K562 (cell line): Measurements from ENCODE around the gene PRKAR1B. TPM values are rescaled to one million over a fixed set of nuclear protein-coding genes. Genes with fewer than 3 reads are reported as not detected.

Source experiments
- ATAC-seq: fragments of 200-7000 bp; cut with Tn5 transposase; 3 replicates; pipeline ENCODE4 v1.9.1; 2020; ENCODE audit warnings: moderate library complexity
- BruUV-seq: library from RNA; stranded (reverse); fragments of 400-500 nt; replicated peaks from 2 replicates; lab custom pipeline; 2021; lab: Mats Ljungman, UMichigan
- CTCF ChIA-PET: fragments of 300-600 bp; formaldehyde crosslinking; extraction: SDS; loops from one replicate; lab custom pipeline; 2021; ENCODE audit warnings: low intra/inter-chr PET ratio; lab: Yijun Ruan, JAX
- POLR2A ChIA-PET: fragments of 300-600, 350-650 bp; sonication (Branson Sonifier 250); formaldehyde crosslinking; extraction: SDS; loops from one replicate; lab custom pipeline; 2021; ENCODE audit warnings: antibody characterized with exemption, inconsistent platforms; lab: Yijun Ruan, JAX
- DNase-seq, 4 experiments: peaks; one replicate each; pipeline versions ENCODE4 v3.0.0 to v3.0.0-alpha.2; 2011 to 2018; ENCODE audit warnings: low spot score in 3 of 4, mixed read lengths in 3 of 4; ENCODE audit errors: extremely low read depth in 1 of 4
- FAIRE-seq: peaks from 2 replicates; lab custom pipeline; 2011; peaks lifted over from hg19 to GRCh38; lab: Jason Lieb, UNC
- H2AFZ ChIP-seq: 2 replicates; pipeline ENCODE4 v1.6.0; 2011; ENCODE audit warnings: low read depth, low read length, control low read depth, inconsistent platforms
- H3K27ac ChIP-seq: fragments of 200-600 bp; 3 replicates; pipeline ENCODE4 v1.8.0; 2011; ENCODE audit warnings: low read depth, mild to moderate bottlenecking, control low read depth, inconsistent platforms, low read length, moderate library complexity, mixed read lengths; ENCODE audit errors: extremely low read depth
- H3K27me3 ChIP-seq, 2 experiments: fragments of 300-600 bp in 1 of 2; 2 replicates in 1 of 2; 3 replicates in 1 of 2; pipeline versions ENCODE4 v1.6.0 to v1.8.0; 2011; ENCODE audit warnings: inconsistent platforms in 2 of 2, low read length in 2 of 2, mild to moderate bottlenecking in 1 of 2, mixed read lengths in 1 of 2, moderate library complexity in 1 of 2; ENCODE audit not compliant: control insufficient read depth in 2 of 2, insufficient read depth in 2 of 2
- H3K36me3 ChIP-seq: fragments of 300-600 bp; 3 replicates; pipeline ENCODE4 v1.8.0; 2011; ENCODE audit warnings: mild to moderate bottlenecking, low read length, inconsistent platforms; ENCODE audit not compliant: control insufficient read depth, insufficient read depth
- H3K4me1 ChIP-seq, 2 experiments: fragments of 200-600 bp in 1 of 2; replicated peaks in 1 of 2; 2 replicates in 1 of 2; 3 replicates in 1 of 2; pipeline versions ENCODE4 v1.5.1 to v1.8.0; 2011; ENCODE audit warnings: inconsistent platforms in 2 of 2, low read length in 2 of 2, mild to moderate bottlenecking in 1 of 2, mixed read lengths in 1 of 2, moderate library complexity in 1 of 2; ENCODE audit not compliant: control insufficient read depth in 2 of 2, insufficient read depth in 2 of 2
- H3K4me2 ChIP-seq: 2 replicates; pipeline ENCODE4 v1.6.1; 2011; ENCODE audit warnings: low read length, control low read depth, inconsistent platforms, mixed read lengths; ENCODE audit not compliant: insufficient read depth
- H3K4me3 ChIP-seq: fragments of 200-600 bp; sonication (generic), shearing (Covaris generic); 2 replicates; pipeline ENCODE4 v1.5.1; 2016; ENCODE audit warnings: control low read depth, inconsistent platforms
- H3K79me2 ChIP-seq: fragments of 200-600 bp; 3 replicates; pipeline ENCODE4 v1.8.0; 2011; ENCODE audit warnings: low read length, inconsistent platforms; ENCODE audit not compliant: control insufficient read depth, insufficient read depth
- H3K9ac ChIP-seq, 2 experiments: 2 replicates each; pipeline versions ENCODE4 v1.6.0 to v1.6.1; 2011; ENCODE audit warnings: low read depth in 2 of 2, low read length in 2 of 2, control low read depth in 1 of 2, inconsistent platforms in 1 of 2, mild to moderate bottlenecking in 1 of 2, mixed read lengths in 1 of 2; ENCODE audit not compliant: insufficient read depth in 1 of 2
- H3K9me1 ChIP-seq: one replicate; pipeline ENCODE4 v1.6.0; 2011; ENCODE audit warnings: inconsistent platforms, mild to moderate bottlenecking, low read length, moderate library complexity; ENCODE audit not compliant: control insufficient read depth, insufficient read depth
- H3K9me3 ChIP-seq: replicated peaks from 2 replicates; pipeline ENCODE4 v1.5.1; 2011; ENCODE audit warnings: low read depth, low read length, inconsistent platforms; ENCODE audit not compliant: control insufficient read depth, insufficient read depth
- H4K20me1 ChIP-seq: replicated peaks from 2 replicates; pipeline ENCODE4 v1.6.1; 2011; ENCODE audit warnings: low read length, inconsistent platforms, mixed read lengths; ENCODE audit not compliant: control insufficient read depth, insufficient read depth
- FOS ChIP-seq: IDR thresholded peaks from 3 replicates; pipeline ENCODE4 v1.6.1; 2011; ENCODE audit not compliant: insufficient read length; ENCODE audit errors: extremely low read depth
- SAFB2 ChIP-seq: fragments of 200-400 bp; formaldehyde crosslinking; IDR thresholded peaks from 2 replicates; pipeline ENCODE4 v1.6.1; 2018; ENCODE audit warnings: borderline replicate concordance, low read length, low read depth, moderate library complexity; ENCODE audit not compliant: severe bottlenecking
- U2AF2 ChIP-seq: fragments of 200-400 bp; formaldehyde crosslinking; optimal IDR thresholded peaks from 2 replicates; pipeline ENCODE3; 2017; ENCODE audit warnings: low read depth, mild to moderate bottlenecking, low read length
- ZNF717 ChIP-seq: fragments of 250-450 bp; sonication (Bioruptor Pico); IDR thresholded peaks from 2 replicates; pipeline ENCODE4 v1.5.0; 2021
- WGBS: fragments of 100-300 bp; shearing (Covaris generic); methylation state at CpG from one replicate; pipeline ENCODE4 v1.1.6; 2016; ENCODE audit warnings: low coverage, mixed read lengths; ENCODE audit not compliant: insufficient coverage; ENCODE audit errors: missing lambda C conversion rate; 5-methylcytosine and 5-hydroxymethylcytosine counted together
- in situ Hi-C: fragments of 300-500 bp; cut with MboI; formaldehyde crosslinking; loops from 4 replicates; pipeline ENCODE4 v1.15.0; 2018; ENCODE audit warnings: inconsistent platforms, mixed read lengths
- intact Hi-C: fragments of 100-400 bp; cut with micrococcal nuclease; formaldehyde crosslinking; loops from 2 replicates; pipeline ENCODE4 v1.14.2; 2022
- polyA plus RNA-seq, 8 experiments: library from polyadenylated mRNA; depleted of rRNA in 4 of 8; stranded (reverse) in 5 of 8; unstranded in 3 of 8; fragments of >200 nt; fragmentation: Nextera tagmentation in 2 of 8; fragmentation: Illumina TruSeq in 1 of 8; extraction: Ambion mirVana in 2 of 8; extraction: Trizol in 1 of 8; gene quantifications; 2 replicates each; pipeline versions ENCODE4 v1.2.1 to v1.2.3, GENCODE V29; 2011 to 2014; ENCODE audit warnings: inconsistent platforms in 1 of 8, missing spikeins in 1 of 8
- total RNA-seq, 7 experiments: library from RNA; depleted of rRNA in 6 of 7; stranded (reverse); fragments of >200 nt in 6 of 7; fragmentation: Illumina TruSeq in 2 of 7; extraction: Trizol in 2 of 7; gene quantifications; 2 replicates each; pipeline versions ENCODE4 v1.2.1 to v1.2.3, GENCODE V29; 2011 to 2021; ENCODE audit warnings: low replicate concordance in 1 of 7
- TF ChIP-seq, protein P1 (sequence below): fragments of 450-650 bp; IDR thresholded peaks from 2 replicates; pipeline ENCODE4 v1.6.1; 2016; ENCODE audit warnings: borderline replicate concordance
- TF ChIP-seq, protein P2 (sequence below): sonication (generic); formaldehyde crosslinking; IDR thresholded peaks from 2 replicates; pipeline ENCODE4 v1.9.0; 2022; ENCODE audit warnings: mild to moderate bottlenecking, missing genetic modification reagents
- TF ChIP-seq, protein P3 (sequence below): fragments of 450-650 bp; IDR thresholded peaks from 2 replicates; pipeline ENCODE4 v1.6.1; 2017; ENCODE audit warnings: antibody characterized with exemption

PRKAR1B gene
- total and polyA plus RNA-seq, 9 of the 15 experiments (the other 6 are each of a cell fraction or from before 2014, with no cell fraction given): 0.99 to 30.5 (median 12.7) TPM

DNA sequence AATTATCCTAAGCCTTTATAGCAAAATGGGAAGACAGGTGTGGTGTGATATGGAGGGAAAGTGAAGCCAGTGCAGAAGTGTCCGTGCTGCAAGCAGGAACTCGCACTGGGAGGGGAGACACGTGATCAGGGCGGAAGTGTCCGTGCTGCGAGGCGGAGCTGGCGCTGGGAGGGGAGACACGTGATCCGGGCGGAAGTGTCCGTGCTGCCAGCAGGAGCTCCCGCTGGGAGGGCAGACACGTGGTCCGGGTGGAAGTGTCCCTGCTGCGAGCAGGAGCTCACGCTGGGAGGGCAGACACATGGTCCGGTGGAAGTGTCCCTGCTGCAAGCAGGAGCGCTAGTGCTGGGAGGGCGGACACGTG, 40.5 kb upstream of the PRKAR1B start (continued):
- TF ChIP-seq, protein P1, sequence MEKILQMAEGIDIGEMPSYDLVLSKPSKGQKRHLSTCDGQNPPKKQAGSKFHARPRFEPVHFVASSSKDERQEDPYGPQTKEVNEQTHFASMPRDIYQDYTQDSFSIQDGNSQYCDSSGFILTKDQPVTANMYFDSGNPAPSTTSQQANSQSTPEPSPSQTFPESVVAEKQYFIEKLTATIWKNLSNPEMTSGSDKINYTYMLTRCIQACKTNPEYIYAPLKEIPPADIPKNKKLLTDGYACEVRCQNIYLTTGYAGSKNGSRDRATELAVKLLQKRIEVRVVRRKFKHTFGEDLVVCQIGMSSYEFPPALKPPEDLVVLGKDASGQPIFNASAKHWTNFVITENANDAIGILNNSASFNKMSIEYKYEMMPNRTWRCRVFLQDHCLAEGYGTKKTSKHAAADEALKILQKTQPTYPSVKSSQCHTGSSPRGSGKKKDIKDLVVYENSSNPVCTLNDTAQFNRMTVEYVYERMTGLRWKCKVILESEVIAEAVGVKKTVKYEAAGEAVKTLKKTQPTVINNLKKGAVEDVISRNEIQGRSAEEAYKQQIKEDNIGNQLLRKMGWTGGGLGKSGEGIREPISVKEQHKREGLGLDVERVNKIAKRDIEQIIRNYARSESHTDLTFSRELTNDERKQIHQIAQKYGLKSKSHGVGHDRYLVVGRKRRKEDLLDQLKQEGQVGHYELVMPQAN: no peak
- TF ChIP-seq ZNF717 (CRISPR knock-in tag) (no peak), FOS (no peak), SAFB2 (no peak)

DNA sequence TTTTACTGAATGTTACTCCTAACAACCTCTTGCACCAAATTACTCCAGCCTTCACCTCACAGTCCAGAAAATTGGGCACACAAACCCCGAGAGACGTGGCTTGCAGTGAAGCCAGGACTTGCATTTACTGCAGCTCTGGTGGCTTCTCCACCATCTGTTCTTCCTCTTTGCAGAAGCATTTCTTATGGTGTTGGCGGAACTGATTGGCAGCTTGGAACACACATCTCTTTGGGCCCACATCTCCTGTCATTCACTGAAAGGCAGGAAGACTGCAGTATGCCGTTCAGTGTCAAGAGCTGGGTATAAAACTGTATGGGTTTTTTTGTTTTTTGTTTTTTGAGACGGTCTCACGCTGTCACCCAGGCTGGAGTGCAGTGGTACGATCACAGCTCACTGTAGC, 38.3 kb upstream of the PRKAR1B start:
- POLR2A ChIA-PET: no interaction called here
- CTCF ChIA-PET: no interaction called here
- WGBS: 96% methylated on average over 7 of the region's 7 CpGs
- H3K36me3 ChIP-seq: peaks cover 77% of the 10 kb centered on the region; the same call in 2 of the 3 replicates
- no peaks in the 10 kb centered on the region for H3K27me3 ChIP-seq
- ATAC-seq (no peak), DNase-seq (no peak), FAIRE-seq (no peak)
- no peak overlapping the region for H3K4me2 ChIP-seq
- no peak overlapping the region for H3K27ac ChIP-seq
- H3K9me3 ChIP-seq: no peaks in the 10 kb centered on the region
- peaks cover 0 to 17% of the 10 kb centered on the region in 2 experiments; a peak in 2 of 5 replicates for H3K4me1 ChIP-seq
- BruUV-seq: no TSS peak
- no peaks in the 10 kb centered on the region for H3K79me2 ChIP-seq
- H3K4me3 ChIP-seq: no peak overlapping the region
- in situ Hi-C loops: no loop called here
- H3K9me1 ChIP-seq: no peaks in the 10 kb centered on the region
- intact Hi-C loops: no loop called here
- H3K9ac ChIP-seq: no peak overlapping the region
- no peaks in the 10 kb centered on the region for H4K20me1 ChIP-seq
- no peak overlapping the region for H2AFZ ChIP-seq
- TF ChIP-seq, protein P2, sequence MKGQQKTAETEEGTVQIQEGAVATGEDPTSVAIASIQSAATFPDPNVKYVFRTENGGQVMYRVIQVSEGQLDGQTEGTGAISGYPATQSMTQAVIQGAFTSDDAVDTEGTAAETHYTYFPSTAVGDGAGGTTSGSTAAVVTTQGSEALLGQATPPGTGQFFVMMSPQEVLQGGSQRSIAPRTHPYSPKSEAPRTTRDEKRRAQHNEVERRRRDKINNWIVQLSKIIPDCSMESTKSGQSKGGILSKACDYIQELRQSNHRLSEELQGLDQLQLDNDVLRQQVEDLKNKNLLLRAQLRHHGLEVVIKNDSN (CRISPR knock-in tag): no peak
- no peak for TF ChIP-seq U2AF2
- TF ChIP-seq, protein P3, sequence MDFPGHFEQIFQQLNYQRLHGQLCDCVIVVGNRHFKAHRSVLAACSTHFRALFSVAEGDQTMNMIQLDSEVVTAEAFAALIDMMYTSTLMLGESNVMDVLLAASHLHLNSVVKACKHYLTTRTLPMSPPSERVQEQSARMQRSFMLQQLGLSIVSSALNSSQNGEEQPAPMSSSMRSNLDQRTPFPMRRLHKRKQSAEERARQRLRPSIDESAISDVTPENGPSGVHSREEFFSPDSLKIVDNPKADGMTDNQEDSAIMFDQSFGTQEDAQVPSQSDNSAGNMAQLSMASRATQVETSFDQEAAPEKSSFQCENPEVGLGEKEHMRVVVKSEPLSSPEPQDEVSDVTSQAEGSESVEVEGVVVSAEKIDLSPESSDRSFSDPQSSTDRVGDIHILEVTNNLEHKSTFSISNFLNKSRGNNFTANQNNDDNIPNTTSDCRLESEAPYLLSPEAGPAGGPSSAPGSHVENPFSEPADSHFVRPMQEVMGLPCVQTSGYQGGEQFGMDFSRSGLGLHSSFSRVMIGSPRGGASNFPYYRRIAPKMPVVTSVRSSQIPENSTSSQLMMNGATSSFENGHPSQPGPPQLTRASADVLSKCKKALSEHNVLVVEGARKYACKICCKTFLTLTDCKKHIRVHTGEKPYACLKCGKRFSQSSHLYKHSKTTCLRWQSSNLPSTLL: no peak
